Measurements from ENCODE around the gene UBE3D. TPM values are rescaled to one million over a fixed set of nuclear protein-coding genes. Genes with fewer than 3 reads are reported as not detected.

Gene UBE3D
- total and polyA plus RNA-seq, 2 of the 4 experiments (the other 2 are of a cell fraction), result 3.2 to 6.3 TPM

- Histone ChIP-seq H3K23ac (ENCODE audit: low read depth, low read length) (no peak overlapping the region), H3K4me3 (ENCODE audit: insufficient read depth, low read depth, low read length) (no peak overlapping the region), H3K9me3 (ENCODE audit: control insufficient read depth, insufficient read depth, low read length) (no peaks in the 10 kb centered on the region), H2BK120ac (ENCODE audit: low read depth, low read length) (no peak overlapping the region), H3K9ac (ENCODE audit: low read depth, low read length) (no peak overlapping the region), H3K36me3 (ENCODE audit: control insufficient read depth, insufficient read depth, low read length) (peaks cover 4% of the 10 kb centered on the region), H2AK9ac (replicated peaks; ENCODE audit: low read depth, low read length, poor library complexity) (no peak overlapping the region), H4K5ac (ENCODE audit: low read depth, low read length) (no peak overlapping the region), H3K4me1 (ENCODE audit: control insufficient read depth, insufficient read depth, low read length) (no peaks in the 10 kb centered on the region), H4K91ac (ENCODE audit: insufficient read depth, low read depth, low read length) (no peak overlapping the region), H3K79me1 (ENCODE audit: low read depth in 1 of 2, low read length in 2 of 2) (no peaks in the 10 kb centered on the region), H3K18ac (ENCODE audit: low read depth, low read length) (no peak overlapping the region), H2BK20ac (ENCODE audit: low read depth, low read length) (no peak overlapping the region), H2AFZ (replicated peaks; ENCODE audit: low read length, poor library complexity) (no peak overlapping the region), H3K27ac (ENCODE audit: insufficient read depth, low read length) (no peak overlapping the region), H3K27me3 (ENCODE audit: control insufficient read depth, insufficient read depth, low read length) (no peaks in the 10 kb centered on the region), H3K4ac (ENCODE audit: low read depth, low read length) (no peak overlapping the region), H3K56ac (ENCODE audit: extremely low read depth, insufficient read depth, low read length) (no peak overlapping the region), H3K9me1 (ENCODE audit: insufficient read depth, low read length) (no peaks in the 10 kb centered on the region; the same call in 1 of the 2 replicates), H2BK15ac (ENCODE audit: low read depth, low read length) (no peak overlapping the region), H3K4me2 (ENCODE audit: low read depth, low read length) (no peak overlapping the region), H2BK5ac (ENCODE audit: low read depth, low read length, poor library complexity, severe bottlenecking) (no peak overlapping the region), H4K20me1 (ENCODE audit: insufficient read depth, low read length) (no peaks in the 10 kb centered on the region), H2AK5ac (ENCODE audit: low read depth, low read length) (no peak overlapping the region), H4K8ac (ENCODE audit: low read depth in 2 of 2, low read length in 2 of 2) (no peak overlapping the region), H3K14ac (replicated peaks; ENCODE audit: low read depth, low read length) (no peak overlapping the region)
- WGBS, 2 experiments (ENCODE audit: extremely low coverage in 2 of 2, insufficient read length in 1 of 2), result 100% methylated on average over 1 of the region's 5 CpGs; no CpG with 5 or more reads in 1 of the 2 experiments
- ChIA-PET POLR2A (ENCODE audit: unreplicated experiment) (no interaction called here), CTCF (interaction anchor here (0.6 to 1.1 kb wide), 2 partner anchors 596 to 722 kb away, joined by 3 read pairs; no protein-coding TSS in a partner anchor)
- DNase-seq, result no peak
- dilution Hi-C loops (cut with HindIII; ENCODE audit: low sequenced_read_pairs, unreplicated experiment) (loop anchor here (25.0 kb wide), 1 partner anchor 461 kb away; the partner anchor contains the start of gene PRSS35), intact Hi-C loops (cut with micrococcal nuclease) (loop anchor here (10.0 kb wide), 3 partner anchors 147 to 457 kb away; no protein-coding TSS in a partner anchor), in situ Hi-C loops (cut with MboI; ENCODE audit: low sequenced_read_pairs) (loop anchor here (25.0 kb wide), 1 partner anchor 689 kb away; the partner anchor contains the start of gene TPBG)
- no TSS peak for BruUV-seq (replicated peaks)
- TF ChIP-seq MAZ (IDR thresholded peaks at IDR 0.05; ENCODE audit: borderline replicate concordance, low read depth, low read length), result no peak
- no peak for TF ChIP-seq ELK1 (IDR thresholded peaks at IDR 0.05; ENCODE audit: borderline replicate concordance, low read depth, low read length)
- no peak for TF ChIP-seq RFX5 (IDR thresholded peaks at IDR 0.05; ENCODE audit: low read depth, low read length)
- TF ChIP-seq SMC3 (IDR thresholded peaks at IDR 0.05; ENCODE audit: low read depth, low read length), result no peak
- no peak for TF ChIP-seq CHD1 (IDR thresholded peaks at IDR 0.05; ENCODE audit: low read depth, low read length)
- no peak for TF ChIP-seq CEBPB (IDR thresholded peaks at IDR 0.05; ENCODE audit: low read depth, low read length)
- no peak for TF ChIP-seq NFE2L2 (IDR thresholded peaks at IDR 0.05; ENCODE audit: low read depth, low read length)
- no peak for TF ChIP-seq BHLHE40 (IDR thresholded peaks at IDR 0.05; ENCODE audit: low read depth, low read length)
- TF ChIP-seq POLR2A (IDR thresholded peaks at IDR 0.05; ENCODE audit: low read depth, low read length), result no peak
- no peak for TF ChIP-seq RAD21 (IDR thresholded peaks at IDR 0.05; ENCODE audit: low read length)
- TF ChIP-seq, protein P1, sequence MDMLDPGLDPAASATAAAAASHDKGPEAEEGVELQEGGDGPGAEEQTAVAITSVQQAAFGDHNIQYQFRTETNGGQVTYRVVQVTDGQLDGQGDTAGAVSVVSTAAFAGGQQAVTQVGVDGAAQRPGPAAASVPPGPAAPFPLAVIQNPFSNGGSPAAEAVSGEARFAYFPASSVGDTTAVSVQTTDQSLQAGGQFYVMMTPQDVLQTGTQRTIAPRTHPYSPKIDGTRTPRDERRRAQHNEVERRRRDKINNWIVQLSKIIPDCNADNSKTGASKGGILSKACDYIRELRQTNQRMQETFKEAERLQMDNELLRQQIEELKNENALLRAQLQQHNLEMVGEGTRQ (IDR thresholded peaks at IDR 0.05; ENCODE audit: low read depth, low read length), result no peak
- no peak for TF ChIP-seq MXI1 (IDR thresholded peaks at IDR 0.05; ENCODE audit: borderline replicate concordance, low read depth, low read length)
- no peak for ATAC-seq (ENCODE audit: low read depth)
These were observed 14.1 kb downstream of the UBE3D start for GRCh38 chr6:83051377-83052172.

Data from IMR-90 (cell line).